Stimulated activated CD8-positive, alpha-beta memory T cell treated with anti-CD3 and anti-CD28 coated beads, Interleukin-15, amount 100 ng/mL, for 24 hours (primary cell): ENCODE measurements around the gene BNC2.

Experiments used
- DNase-seq: peaks from one replicate; pipeline ENCODE4 v3.0.0-alpha.2; 2020; ENCODE audit warnings: low read depth

The BNC2 gene

GRCh38 chr9:16755467-16756160 is 114.9 kb downstream of the BNC2 start:
- DNase-seq = no peak

- no peak for DNase-seq
Measured at GRCh38 chr9:16754662-16755061, 115.8 kb downstream of the BNC2 start.

GRCh38 chr9:16753256-16753655 is 117.2 kb downstream of the BNC2 start:
- no peak for DNase-seq

- no peak for DNase-seq
Measured at GRCh38 chr9:16752601-16753000, 117.9 kb downstream of the BNC2 start.

GRCh38 chr9:16750553-16750952 is 119.9 kb downstream of the BNC2 start:
- no peak for DNase-seq

- DNase-seq = no peak
Measured at GRCh38 chr9:16745359-16745758, 125.1 kb downstream of the BNC2 start.

- DNase-seq = no peak
Measured at GRCh38 chr9:16744394-16744793, 126.1 kb downstream of the BNC2 start.

- no peak for DNase-seq
Measured at GRCh38 chr9:16743375-16743774, 127.1 kb downstream of the BNC2 start.

GRCh38 chr9:16735001-16735400 is 135.5 kb downstream of the BNC2 start:
- no peak for DNase-seq

GRCh38 chr9:16732546-16732945 is 137.9 kb downstream of the BNC2 start:
- no peak for DNase-seq

GRCh38 chr9:16730162-16730561 is 140.3 kb downstream of the BNC2 start:
- DNase-seq = no peak

GRCh38 chr9:16729651-16730050 is 140.8 kb downstream of the BNC2 start:
- DNase-seq = no peak

GRCh38 chr9:16728137-16728508 is 142.3 kb downstream of the BNC2 start:
- no peak for DNase-seq

GRCh38 chr9:16727452-16728136 is 142.9 kb downstream of the BNC2 start:
- no peak for DNase-seq

GRCh38 chr9:16726718-16727451 is 143.6 kb downstream of the BNC2 start:
- DNase-seq = no peak

GRCh38 chr9:16726029-16726428 is 144.4 kb downstream of the BNC2 start:
- no peak for DNase-seq

GRCh38 chr9:16725066-16725465 is 145.4 kb downstream of the BNC2 start:
- no peak for DNase-seq

GRCh38 chr9:16721972-16722371 is 148.5 kb downstream of the BNC2 start:
- DNase-seq = no peak

- no peak for DNase-seq
Measured at GRCh38 chr9:16720386-16720785, 150.1 kb downstream of the BNC2 start.

GRCh38 chr9:16719921-16720320 is 150.5 kb downstream of the BNC2 start:
- DNase-seq = no peak

GRCh38 chr9:16718952-16719351 is 151.5 kb downstream of the BNC2 start:
- no peak for DNase-seq

GRCh38 chr9:16718296-16718695 is 152.2 kb downstream of the BNC2 start:
- DNase-seq = no peak

- DNase-seq = no peak
Measured at GRCh38 chr9:16716601-16717000, 153.9 kb downstream of the BNC2 start.
